ENCODE measurements around the gene FARS2.

Gene FARS2

GRCh38 chr6:5333658-5334057 is 72.3 kb downstream of the FARS2 start:
- H3K27me3 ChIP-seq (replicated peaks; ENCODE audit: control insufficient read depth, insufficient read depth, low read length), result no peaks in the 10 kb centered on the region
- no peaks in the 10 kb centered on the region for H3K36me3 ChIP-seq (ENCODE audit: control insufficient read depth, insufficient read depth, low read length)
- no peak for DNase-seq (ENCODE audit: extremely low read depth, insufficient read length)
- no peak overlapping the region for H3K4me3 ChIP-seq (replicated peaks; ENCODE audit: low read depth, low read length)
- TF ChIP-seq, protein P1, sequence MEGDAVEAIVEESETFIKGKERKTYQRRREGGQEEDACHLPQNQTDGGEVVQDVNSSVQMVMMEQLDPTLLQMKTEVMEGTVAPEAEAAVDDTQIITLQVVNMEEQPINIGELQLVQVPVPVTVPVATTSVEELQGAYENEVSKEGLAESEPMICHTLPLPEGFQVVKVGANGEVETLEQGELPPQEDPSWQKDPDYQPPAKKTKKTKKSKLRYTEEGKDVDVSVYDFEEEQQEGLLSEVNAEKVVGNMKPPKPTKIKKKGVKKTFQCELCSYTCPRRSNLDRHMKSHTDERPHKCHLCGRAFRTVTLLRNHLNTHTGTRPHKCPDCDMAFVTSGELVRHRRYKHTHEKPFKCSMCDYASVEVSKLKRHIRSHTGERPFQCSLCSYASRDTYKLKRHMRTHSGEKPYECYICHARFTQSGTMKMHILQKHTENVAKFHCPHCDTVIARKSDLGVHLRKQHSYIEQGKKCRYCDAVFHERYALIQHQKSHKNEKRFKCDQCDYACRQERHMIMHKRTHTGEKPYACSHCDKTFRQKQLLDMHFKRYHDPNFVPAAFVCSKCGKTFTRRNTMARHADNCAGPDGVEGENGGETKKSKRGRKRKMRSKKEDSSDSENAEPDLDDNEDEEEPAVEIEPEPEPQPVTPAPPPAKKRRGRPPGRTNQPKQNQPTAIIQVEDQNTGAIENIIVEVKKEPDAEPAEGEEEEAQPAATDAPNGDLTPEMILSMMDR (IDR thresholded peaks at IDR 0.05; ENCODE audit: insufficient read depth, low read length, poor library complexity, severe bottlenecking), result no peak

- no peaks in the 10 kb centered on the region for H3K36me3 ChIP-seq (ENCODE audit: control insufficient read depth, insufficient read depth, low read length)
- no peak overlapping the region for H3K4me3 ChIP-seq (replicated peaks; ENCODE audit: low read depth, low read length)
- no peaks in the 10 kb centered on the region for H3K27me3 ChIP-seq (replicated peaks; ENCODE audit: control insufficient read depth, insufficient read depth, low read length)
- DNase-seq (ENCODE audit: extremely low read depth, insufficient read length), result no peak
- TF ChIP-seq, protein P1 (IDR thresholded peaks at IDR 0.05; ENCODE audit: insufficient read depth, low read length, poor library complexity, severe bottlenecking), result no peak
Measured at GRCh38 chr6:5334341-5334740, 73.0 kb downstream of the FARS2 start.

GRCh38 chr6:5335020-5335419 is 73.7 kb downstream of the FARS2 start:
- TF ChIP-seq, protein P1 (IDR thresholded peaks at IDR 0.05; ENCODE audit: insufficient read depth, low read length, poor library complexity, severe bottlenecking), result no peak
- H3K4me3 ChIP-seq (replicated peaks; ENCODE audit: low read depth, low read length), result no peak overlapping the region
- DNase-seq (ENCODE audit: extremely low read depth, insufficient read length), result peak; percentile 34
- no peaks in the 10 kb centered on the region for H3K27me3 ChIP-seq (replicated peaks; ENCODE audit: control insufficient read depth, insufficient read depth, low read length)
- no peaks in the 10 kb centered on the region for H3K36me3 ChIP-seq (ENCODE audit: control insufficient read depth, insufficient read depth, low read length)

DNA sequence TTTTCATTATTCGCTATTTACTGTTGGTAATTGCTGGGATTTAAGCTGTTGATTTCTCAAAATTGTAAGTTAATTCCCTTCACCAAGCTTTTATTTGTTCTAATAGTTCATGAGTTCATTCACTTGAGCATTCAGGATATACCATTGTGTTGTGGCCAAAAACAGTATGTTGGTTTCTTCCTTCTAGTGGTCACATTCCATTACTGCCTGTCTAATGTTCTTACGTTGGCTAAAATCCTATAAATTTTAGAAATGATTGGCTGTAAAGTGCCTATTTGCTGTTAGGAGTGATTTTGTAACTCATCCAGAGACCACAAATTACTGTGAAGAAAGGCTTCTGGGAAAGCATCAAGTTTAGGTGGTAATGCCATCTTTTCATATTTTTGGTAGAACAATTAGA is 76.3 kb downstream of the FARS2 start:
- no peak for DNase-seq (ENCODE audit: extremely low read depth, insufficient read length)
- TF ChIP-seq, protein P1 (IDR thresholded peaks at IDR 0.05; ENCODE audit: insufficient read depth, low read length, poor library complexity, severe bottlenecking), result no peak
- Histone ChIP-seq H3K27me3 (replicated peaks; ENCODE audit: control insufficient read depth, insufficient read depth, low read length) (no peaks in the 10 kb centered on the region), H3K36me3 (ENCODE audit: control insufficient read depth, insufficient read depth, low read length) (no peaks in the 10 kb centered on the region), H3K4me3 (replicated peaks; ENCODE audit: low read depth, low read length) (no peak overlapping the region; the same call in 1 of the 2 replicates)

- TF ChIP-seq, protein P1 (IDR thresholded peaks at IDR 0.05; ENCODE audit: insufficient read depth, low read length, poor library complexity, severe bottlenecking), result no peak
- Histone ChIP-seq H3K36me3 (ENCODE audit: control insufficient read depth, insufficient read depth, low read length) (no peaks in the 10 kb centered on the region), H3K4me3 (replicated peaks; ENCODE audit: low read depth, low read length) (peak overlapping the region; percentile 46), H3K27me3 (replicated peaks; ENCODE audit: control insufficient read depth, insufficient read depth, low read length) (no peaks in the 10 kb centered on the region)
- no peak for DNase-seq (ENCODE audit: extremely low read depth, insufficient read length)
Measured at GRCh38 chr6:5338177-5338960, 77.1 kb downstream of the FARS2 start.
